ENCODE data around the gene PPP3R2.

GRCh38 chr9:101582553-101582952, 12.2 kb downstream of the PPP3R2 start:
- TF ChIP-seq FOXP4 (CRISPR knock-in tag; IDR thresholded peaks at IDR 0.05) (no peak), CTCF (IDR thresholded peaks at IDR 0.05) (no peak), ATF3 (CRISPR knock-in tag; conservative IDR thresholded peaks at IDR 0.05) (no peak), ETV6 (CRISPR knock-in tag; IDR thresholded peaks at IDR 0.05) (no peak), FOXK1 (CRISPR knock-in tag; IDR thresholded peaks at IDR 0.05) (no peak), ESRRA (CRISPR knock-in tag; IDR thresholded peaks at IDR 0.05; ENCODE audit: borderline replicate concordance) (no peak), MAX (CRISPR knock-in tag; IDR thresholded peaks at IDR 0.05) (no peak), CREB1 (CRISPR knock-in tag; IDR thresholded peaks at IDR 0.05) (no peak)
